HG03571 (cell line): ENCODE data around the gene CC2D2B.

ENCODE experiments used
- ATAC-seq: cut with Tn5 transposase; IDR thresholded peaks from one replicate; pipeline ENCODE4 v1.9.1; 2021; ENCODE audit not compliant: unreplicated experiment

Gene CC2D2B

DNA sequence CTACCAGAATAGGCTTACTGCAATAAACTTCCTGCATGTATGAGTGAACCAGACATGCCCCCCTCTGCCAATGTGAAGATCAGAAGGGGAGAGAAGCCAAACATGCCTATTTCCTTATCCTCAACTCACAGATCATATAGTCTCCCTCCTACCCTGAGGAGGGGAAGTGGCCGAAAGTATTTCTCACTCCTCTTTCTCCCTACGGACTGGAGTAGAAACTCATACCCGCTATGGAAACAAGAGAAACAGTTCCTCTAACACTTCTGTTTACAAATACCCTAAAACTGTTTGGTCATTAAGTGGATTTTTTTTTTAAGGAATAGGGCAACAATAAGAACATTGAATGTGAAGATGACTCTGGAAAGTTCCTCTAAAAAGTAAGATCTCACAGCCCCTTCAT is 167.0 kb downstream of the CC2D2B start:
- ATAC-seq = no peak

DNA sequence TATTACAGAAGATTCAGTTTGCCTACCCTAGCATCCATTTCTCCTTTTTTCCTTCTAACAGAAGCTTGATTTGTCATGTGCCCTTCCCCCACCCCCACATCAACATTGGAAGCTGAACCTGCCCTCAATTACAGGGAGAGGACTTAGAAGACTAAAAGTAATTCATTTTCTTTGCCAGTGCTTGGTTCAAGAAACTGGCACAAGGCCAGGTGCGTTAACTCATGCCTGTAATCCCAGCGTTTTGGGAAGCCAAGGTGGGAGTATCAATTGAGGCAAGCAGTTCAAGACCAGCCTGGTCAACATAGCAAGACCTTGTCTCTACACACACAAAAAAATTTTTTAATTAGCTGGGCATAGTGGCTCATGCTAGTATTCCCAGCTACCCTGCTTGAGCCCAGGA is 168.2 kb downstream of the CC2D2B start:
- no peak for ATAC-seq

DNA sequence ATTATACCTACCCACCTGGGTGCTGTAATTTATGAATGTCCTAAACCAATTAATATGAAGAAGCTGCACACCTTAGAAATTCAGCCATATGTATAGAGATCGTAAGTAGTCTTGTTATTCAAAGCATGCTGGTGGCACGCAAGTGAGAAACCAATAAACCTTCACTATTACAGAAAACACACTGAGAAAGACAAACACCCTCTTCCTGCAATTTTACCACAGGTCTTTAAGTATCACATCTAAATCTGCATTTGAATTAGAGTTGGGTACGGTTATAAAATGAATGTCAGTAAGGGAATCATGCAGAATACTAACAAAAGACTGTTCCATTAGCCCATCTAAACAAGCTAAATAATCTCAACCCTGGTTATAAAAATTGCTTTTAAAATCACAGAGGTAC is 169.4 kb downstream of the CC2D2B start:
- ATAC-seq = no peak

DNA sequence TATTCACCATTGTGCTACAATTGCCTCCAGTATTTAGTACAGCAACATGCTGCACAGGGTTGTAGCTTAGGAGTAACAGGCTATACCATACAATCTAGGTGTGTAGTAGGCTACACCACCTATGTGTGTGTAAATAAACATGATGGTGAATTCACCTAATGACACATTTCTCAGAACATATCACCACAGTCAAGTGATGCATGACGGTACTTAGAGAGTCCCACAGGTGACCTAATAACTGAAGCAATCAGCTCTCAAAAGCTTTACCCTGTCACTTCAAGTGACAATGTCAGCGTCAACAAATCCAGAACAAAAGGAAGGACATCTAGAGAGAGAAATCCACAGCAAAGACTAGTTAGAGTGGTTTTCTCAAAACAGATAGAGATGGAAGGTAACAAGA is 174.4 kb downstream of the CC2D2B start:
- ATAC-seq = no peak
